K562 (cell line): ENCODE results near the gene ARSK.

Experiments used
- ATF2 ChIP-seq: sonication (generic); formaldehyde crosslinking; IDR thresholded peaks from 2 replicates; pipeline ENCODE4 v1.8.1; 2022; ENCODE audit warnings: missing genetic modification reagents
- CC2D1A ChIP-seq: fragments of 450-650 bp; IDR thresholded peaks from 2 replicates; pipeline ENCODE4 v1.6.1; 2017; ENCODE audit warnings: mild to moderate bottlenecking
- CREB1 ChIP-seq, 2 experiments: sonication (generic) in 1 of 2; formaldehyde crosslinking in 1 of 2; IDR thresholded peaks; 2 replicates each; pipeline versions ENCODE4 v1.6.1 to v1.8.0; 2012 to 2022; ENCODE audit warnings: inconsistent platforms in 1 of 2, mild to moderate bottlenecking in 1 of 2, missing genetic modification reagents in 1 of 2, moderate library complexity in 1 of 2
- HEY1 ChIP-seq: fragments of 250-450 bp; sonication (Bioruptor Pico); IDR thresholded peaks from 2 replicates; pipeline ENCODE4 v1.5.0; 2020; ENCODE audit warnings: mild to moderate bottlenecking, moderate library complexity, borderline replicate concordance
- HMGXB4 ChIP-seq: sonication (generic); formaldehyde crosslinking; IDR thresholded peaks from 2 replicates; pipeline ENCODE4 v1.8.1; 2023; ENCODE audit warnings: mild to moderate bottlenecking, missing genetic modification reagents
- KLF1 ChIP-seq: fragments of 450-650 bp; IDR thresholded peaks from 2 replicates; pipeline ENCODE4 v1.6.1; 2016; ENCODE audit warnings: missing genetic modification characterization, missing compliant biosample characterization
- KLF16 ChIP-seq: IDR thresholded peaks from 2 replicates; pipeline ENCODE4 v1.6.1; 2016; ENCODE audit warnings: antibody characterized with exemption
- POLR2AphosphoS5 ChIP-seq: IDR thresholded peaks from 2 replicates; pipeline ENCODE4 v1.6.1; 2011; ENCODE audit warnings: mild to moderate bottlenecking, low read depth, low read length, moderate library complexity; ENCODE audit not compliant: control insufficient read depth, insufficient read depth
- RFX5 ChIP-seq: IDR thresholded peaks from 2 replicates; pipeline ENCODE4 v1.6.1; 2011; ENCODE audit warnings: low read depth, mild to moderate bottlenecking, improper control_type of control experiment, low read length
- SP1 ChIP-seq: sonication (generic); formaldehyde crosslinking; IDR thresholded peaks from 2 replicates; pipeline ENCODE4 v1.8.1; 2022; ENCODE audit warnings: mild to moderate bottlenecking, missing genetic modification reagents
- SUPT5H ChIP-seq: fragments of 450-650 bp; IDR thresholded peaks from 2 replicates; pipeline ENCODE4 v1.6.1; 2016
- ZBTB33 ChIP-seq: sonication (generic); formaldehyde crosslinking; IDR thresholded peaks from 2 replicates; pipeline ENCODE4 v1.8.1; 2023; ENCODE audit warnings: mild to moderate bottlenecking, missing genetic modification reagents
- ZNF121 ChIP-seq: sonication (generic); formaldehyde crosslinking; conservative IDR thresholded peaks from 2 replicates; pipeline ENCODE4 v1.8.0; 2022; ENCODE audit warnings: missing genetic modification reagents

- TF ChIP-seq SP1 (CRISPR knock-in tag) (no peak), ZBTB33 (CRISPR knock-in tag) (no peak), CC2D1A (no peak), ATF2 (no peak), ZNF121 (CRISPR knock-in tag) (no peak), KLF1 (tag) (no peak), KLF16 (no peak), HMGXB4 (CRISPR knock-in tag) (no peak), HEY1 (no peak), CREB1 (IDR thresholded peaks at IDR 0.05) (no peak), CREB1 (CRISPR knock-in tag; IDR thresholded peaks at IDR 0.05) (no peak), RFX5 (no peak), SUPT5H (no peak), POLR2AphosphoS5 (no peak)
Measured at GRCh38 chr5:95533761-95534160, 21.1 kb upstream of the ARSK start.
